NCI-H146 treated with DMSO at 0.1 percent for 48 hours (cell line): ENCODE data around the gene ZBTB7C.

Experiments
- DNase-seq: peaks from one replicate; lab custom pipeline; 2025; ENCODE audit not compliant: unreplicated experiment; lab: John Stamatoyannopoulos, UW

ZBTB7C gene

DNA sequence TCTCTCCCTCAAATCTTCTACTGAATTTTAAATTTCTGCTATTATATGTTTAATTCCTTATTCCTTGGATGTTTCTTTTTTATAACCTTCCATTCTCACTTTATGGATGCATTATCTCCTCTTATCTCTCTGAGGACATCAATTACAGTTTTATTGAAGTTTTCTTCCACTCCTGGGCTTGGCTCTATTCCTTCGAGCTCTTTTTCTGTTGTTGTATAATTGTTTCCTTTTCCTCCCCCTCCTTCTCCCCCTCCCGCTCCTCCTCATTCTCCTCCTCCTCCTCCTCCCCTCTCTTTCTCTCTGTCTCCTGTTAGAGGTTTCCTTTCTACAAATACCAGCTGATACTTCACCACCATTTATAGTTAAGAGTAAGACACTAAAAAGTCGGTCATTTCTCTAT is 209.8 kb downstream of the ZBTB7C start:
- no peak for DNase-seq

DNA sequence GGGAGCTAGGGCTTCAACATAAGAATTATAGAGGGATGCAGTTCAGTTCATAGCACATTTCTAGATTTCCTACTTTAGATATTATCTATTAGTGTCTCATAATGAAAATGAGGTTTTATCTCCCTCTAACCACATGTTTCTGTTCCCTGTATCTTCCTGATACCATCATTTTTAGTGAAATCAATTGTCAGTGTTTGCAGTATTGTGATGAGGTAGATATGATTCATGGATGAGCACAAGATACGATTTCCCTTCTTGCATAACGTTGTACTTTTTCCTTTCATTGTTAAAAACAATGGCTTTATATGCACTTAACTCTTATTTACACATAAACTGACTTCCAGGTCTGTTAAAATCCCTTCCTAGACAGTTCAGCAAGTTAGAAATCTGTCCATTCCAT is 211.4 kb downstream of the ZBTB7C start:
- no peak for DNase-seq

DNA sequence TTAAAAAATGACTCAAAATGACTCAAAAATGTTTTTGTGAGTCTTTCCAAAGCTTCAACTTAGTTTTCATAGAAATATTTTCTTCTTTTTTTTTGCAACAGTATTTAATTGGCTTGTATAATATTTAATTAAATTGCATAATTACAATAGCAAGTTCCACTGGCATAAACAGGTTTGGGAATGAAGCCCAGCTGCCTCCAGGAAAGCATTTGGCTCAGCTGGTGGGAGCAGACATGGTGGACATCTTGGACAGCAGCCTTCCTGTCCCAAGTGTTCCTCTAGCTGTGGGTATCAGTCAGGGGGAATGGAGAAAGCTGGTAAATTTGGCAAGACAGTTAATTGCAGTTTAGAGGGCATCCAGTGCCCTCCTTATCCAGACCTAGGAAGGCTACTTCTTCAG is 213.4 kb downstream of the ZBTB7C start:
- DNase-seq = no peak

DNA sequence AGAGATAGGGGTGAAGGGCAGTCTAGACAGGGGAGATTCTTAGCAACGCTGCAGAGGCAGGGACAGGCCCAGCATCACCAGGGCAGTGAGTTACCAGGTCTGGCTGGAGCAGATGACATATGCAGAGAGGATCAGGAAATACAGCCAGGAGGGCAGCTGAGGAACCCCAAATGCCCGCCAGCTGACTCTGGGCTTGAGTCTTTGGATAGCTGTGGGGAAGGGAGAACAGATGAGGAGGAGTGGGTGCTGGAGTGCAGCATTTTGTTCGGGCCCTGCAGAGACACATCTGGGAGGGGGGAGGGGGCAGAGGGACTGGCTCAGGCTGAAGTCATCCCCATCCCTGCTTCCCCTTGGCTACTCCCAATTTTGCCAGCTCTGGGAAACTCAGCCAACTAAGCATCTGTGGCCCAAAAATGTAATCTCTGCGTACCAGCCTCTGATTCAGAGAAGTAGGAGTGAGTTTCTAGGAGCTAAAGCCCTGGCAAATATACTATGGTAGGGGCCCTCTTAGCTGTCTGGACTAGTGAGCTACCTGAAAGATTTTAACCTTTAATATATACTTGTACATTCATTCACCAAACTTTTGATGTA is 214.5 kb downstream of the ZBTB7C start:
- DNase-seq = no peak

DNA sequence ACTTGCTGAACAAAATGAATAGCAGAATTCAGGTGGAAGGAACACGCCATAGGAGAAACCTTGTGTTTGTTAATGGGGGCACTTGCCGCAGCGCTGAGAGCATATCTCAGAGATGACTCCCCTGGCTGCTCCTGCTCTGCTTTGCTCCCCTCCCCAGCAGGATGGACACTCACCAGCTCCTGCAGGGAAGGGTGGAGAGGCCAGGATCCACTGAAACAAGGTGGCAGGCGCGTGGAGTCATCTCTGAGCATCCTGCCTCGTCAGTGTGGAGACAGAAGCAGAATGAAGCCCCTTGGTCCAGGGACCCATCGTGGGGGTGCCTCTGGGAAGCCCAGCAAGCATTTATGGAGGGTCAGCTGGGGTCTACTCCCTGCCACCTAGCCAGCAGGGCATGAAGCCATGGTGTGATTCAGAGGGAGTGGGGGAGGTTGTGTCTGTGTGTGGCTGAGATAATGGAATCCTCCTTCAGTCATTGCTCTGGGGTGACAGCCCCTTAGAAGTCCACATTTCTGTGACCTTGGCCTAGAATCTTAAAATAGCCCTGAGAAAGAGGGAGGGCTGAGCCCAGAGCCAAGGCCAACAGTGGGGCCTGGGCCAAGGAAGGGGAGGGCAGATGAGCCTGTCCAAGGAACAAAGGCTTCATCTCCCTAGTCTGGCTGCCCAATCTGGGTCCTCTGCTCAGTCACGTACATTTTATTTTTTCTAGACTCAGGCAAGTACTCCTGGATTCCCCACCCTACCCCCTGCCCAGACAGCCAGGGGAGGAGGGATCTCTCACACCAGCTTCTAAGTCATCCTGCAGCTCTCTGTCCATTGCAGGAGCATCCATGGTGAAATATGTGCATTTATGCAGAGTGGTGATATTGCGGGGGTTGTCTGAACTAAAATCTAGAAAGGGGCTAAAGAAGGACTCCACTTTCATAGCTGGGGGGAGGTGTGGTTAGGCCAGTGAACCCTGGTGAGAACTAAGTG is 215.4 kb downstream of the ZBTB7C start:
- DNase-seq = no peak

DNA sequence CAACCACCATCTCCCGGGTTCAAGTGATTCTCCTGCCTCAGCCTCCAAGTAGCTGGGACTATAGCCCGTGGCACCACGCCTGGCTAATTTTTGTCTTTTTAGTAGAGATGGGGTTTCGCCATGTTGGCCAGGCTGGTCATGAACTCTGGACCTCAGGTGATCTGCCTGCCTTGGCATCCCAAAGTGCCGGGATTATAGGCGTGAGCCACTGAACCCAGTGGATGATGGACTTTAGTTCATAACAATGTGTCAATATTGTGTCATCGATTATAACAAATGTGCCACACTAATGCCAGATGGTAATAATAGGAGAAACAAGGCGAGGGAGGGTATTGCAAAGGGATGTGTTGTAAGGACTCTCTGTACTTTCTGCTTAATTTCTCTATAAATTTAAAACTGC is 216.6 kb downstream of the ZBTB7C start:
- no peak for DNase-seq

DNA sequence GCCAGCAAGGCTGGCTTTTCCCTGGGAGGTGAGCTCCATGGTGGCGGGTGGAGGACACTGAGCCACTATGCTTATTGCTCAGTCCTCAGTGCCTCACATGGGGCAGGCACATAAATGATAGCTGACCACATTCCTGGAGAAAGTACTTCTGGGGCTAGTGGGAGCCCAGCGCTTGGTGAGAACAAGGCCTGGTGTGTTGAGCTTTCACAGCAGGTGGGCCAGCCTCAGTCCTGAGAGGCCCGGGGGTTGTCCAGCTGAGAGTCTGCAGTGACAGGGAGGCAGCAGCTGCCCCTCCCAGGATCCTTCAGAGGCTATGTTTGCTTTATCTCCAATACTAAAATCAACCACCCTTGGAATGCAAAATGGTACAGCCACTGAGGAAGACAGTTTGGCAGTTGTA is 217.7 kb downstream of the ZBTB7C start:
- peak; percentile 68 for DNase-seq

DNA sequence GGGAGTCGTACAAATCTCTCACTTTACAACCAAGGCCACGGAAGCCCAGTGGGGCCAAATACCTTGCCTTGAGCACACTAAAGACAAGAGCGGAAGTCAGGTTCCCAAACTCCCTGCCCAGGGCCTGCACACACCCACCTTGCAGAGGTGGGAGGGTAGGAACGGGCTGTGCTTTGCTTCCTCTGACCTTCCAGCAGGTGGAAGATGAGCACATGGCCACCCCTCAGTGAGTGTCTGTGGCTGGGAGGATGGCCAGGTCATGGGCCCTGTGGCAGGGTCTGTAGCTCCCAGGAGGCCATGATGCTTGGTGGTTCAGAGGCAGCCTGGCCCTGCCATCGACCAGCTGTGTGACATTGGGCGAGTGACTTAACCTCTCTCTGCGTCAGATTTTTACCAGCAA is 218.2 kb downstream of the ZBTB7C start:
- DNase-seq = no peak

DNA sequence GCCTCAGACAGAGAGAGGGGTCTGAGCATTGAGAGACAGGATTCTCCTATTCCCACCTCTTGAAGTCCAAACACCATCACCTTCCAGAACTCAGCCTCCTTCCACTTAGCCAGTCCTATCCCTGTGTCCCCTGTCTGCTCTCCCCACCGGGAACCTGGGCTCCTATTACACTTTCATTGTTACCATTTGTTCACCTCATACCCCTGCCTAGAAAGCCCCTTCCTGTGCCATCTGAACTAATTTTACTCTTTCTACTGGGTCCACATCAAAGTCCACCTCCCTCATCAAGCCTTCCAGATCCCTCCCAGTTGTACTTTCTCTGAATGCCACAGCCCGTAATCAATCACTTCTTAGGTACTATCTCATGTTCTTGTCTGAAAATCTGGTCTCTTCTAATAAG is 220.6 kb downstream of the ZBTB7C start:
- no peak for DNase-seq

DNA sequence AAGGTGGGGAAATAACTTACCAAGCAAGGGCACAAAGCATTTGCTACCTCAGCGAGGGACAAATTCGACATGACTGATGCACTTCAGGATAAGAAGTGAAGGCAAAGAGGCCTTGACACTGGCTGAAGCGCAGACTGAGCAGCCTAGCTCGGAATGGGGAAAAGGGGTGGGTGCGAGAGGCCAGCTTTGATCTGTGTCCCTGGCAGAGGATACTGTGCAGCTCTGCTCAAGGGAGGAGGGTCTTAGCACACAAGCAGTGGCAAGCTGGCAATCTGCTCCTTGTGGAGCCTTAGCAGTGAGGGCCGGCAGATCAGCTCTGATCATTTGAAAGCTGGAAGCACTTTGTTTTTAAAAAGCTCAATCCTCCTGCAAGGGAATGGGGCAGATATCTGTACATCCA is 222.3 kb downstream of the ZBTB7C start:
- no peak for DNase-seq

DNA sequence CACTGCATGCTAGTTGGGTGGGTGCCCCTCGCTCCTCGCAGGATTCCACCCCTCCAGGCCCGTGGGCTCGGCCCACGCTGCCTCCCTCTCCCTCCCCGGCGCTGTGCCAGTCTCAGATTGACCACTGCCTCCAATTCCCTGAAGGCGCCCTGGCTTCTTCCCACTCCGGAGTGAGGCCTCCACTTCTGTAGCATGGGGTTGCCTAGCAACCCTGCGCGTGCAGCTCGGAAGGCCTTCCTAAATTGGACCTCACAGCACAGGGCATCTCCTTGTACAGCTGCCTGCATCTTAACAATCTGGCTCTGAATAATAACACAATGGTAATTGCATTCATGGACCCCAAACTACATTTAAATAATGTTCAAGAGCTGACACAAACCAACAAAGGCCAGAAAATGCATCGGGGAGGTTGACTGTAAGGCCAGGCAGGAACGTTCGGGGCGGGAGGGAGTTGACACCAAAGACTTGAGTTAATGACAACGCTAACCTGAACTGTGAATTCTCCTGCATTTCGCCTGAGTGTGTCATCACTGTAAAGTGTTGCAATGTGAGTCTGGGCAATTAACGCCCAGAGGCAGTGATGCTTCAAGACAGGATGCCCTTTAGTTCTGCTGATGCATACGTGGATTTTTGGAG is 222.9 kb downstream of the ZBTB7C start:
- DNase-seq = no peak

DNA sequence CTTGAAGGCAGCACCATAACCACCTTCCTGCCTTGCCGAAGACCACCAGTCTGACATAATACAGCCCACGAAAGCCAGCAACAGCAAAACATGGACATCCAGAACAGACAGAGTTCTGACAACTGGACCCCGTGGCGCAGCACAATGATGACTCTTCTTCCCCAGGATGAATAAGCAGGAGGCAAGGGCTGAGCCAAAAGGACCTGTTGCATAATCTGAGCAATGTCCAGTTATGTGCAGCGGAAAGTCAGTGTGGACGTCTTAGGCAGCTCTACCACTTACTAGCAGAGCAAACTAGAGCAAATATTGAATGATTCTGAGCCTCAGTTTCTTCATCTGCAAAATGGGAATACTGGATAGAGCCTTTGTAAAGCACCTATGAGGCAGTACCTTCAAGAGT is 225.1 kb downstream of the ZBTB7C start:
- DNase-seq = no peak

DNA sequence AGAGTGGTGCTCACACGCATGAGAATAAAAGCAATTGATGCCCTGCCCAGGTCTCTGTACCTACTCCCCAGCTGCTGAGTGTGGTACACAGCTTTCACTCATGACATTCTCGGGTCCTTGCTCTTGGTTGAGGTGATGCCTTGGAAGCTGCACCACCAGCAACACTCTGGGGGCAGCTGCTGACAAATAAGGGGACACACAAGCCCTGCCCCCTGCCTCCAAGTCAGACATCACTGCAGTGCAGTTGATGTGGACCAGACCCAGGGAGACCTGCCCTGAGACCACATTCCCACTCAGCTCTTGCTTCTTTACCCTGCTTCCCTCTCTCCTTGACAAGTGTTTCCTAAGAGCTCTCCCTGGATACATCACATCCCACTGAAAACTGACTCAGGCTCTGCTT is 225.6 kb downstream of the ZBTB7C start:
- no peak for DNase-seq

DNA sequence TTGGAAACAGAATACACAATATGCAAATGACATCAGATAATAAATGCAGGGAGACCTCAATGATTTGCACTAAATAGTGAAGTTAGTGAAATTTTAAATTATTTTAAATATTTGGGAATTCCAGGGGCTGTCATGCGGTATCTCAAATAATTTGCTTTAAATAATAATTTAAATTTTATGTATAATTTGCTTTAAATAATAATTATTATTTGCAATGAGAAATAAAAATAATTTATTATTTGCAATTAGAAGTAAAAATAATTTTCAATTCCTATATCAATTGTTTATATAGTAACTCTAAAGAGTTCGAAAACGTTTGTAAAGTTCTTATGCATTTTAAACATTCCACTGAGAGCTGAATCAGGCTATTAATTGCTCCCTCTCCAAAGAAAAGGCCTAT is 226.4 kb downstream of the ZBTB7C start:
- DNase-seq = no peak

DNA sequence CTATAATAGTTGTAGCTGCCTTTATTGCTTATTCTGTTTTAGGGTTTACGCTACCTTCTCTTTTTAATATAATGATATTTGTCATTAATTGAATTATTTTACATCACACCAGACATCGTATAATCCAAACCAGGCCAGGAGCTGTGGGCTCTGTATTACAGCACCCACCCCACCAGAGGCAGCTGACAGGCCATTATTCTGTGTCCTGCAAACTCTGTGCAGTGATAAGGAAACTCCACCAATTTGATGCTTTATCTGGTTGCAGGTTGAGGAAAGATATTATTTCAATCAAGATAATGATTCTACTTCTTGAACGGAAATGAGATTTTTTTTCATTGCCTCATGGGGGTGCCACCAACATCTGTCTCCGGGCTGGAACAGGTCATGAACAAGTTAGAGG is 227.3 kb downstream of the ZBTB7C start:
- DNase-seq = no peak

DNA sequence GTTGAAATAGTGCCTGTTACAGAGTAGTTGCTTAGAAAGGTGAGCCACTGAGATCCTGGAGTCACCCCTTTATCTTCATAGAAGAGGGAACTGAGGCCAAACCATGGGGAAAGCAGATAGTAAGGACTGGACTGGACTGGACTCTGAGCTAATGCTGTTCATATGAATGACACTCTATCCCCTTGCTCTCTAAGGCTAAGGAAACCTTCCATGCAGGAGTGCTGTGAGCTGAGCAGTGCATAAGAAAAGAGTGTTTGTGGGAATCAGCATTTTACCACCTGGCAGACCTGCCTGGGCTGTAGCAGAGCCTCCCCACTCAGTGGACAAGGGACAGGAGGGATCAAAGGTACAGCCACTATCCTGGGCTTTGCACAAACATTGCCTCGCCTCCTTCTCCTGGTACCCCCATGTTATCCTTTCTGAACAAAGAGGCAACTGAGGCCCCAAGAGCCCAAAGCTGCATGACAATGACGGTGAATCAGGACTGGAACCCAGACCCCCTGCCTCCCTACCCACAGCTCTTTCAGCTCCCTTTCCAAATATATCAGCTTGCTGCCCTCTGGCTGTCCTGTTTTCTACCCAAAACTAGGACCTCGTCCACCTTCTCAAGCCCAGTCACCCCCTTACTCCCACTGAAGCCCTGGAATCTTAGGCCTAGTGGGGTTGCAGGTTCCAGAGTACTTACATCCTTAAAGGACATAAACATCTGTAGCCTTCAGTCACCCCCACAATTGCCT is 227.9 kb downstream of the ZBTB7C start:
- no peak for DNase-seq

DNA sequence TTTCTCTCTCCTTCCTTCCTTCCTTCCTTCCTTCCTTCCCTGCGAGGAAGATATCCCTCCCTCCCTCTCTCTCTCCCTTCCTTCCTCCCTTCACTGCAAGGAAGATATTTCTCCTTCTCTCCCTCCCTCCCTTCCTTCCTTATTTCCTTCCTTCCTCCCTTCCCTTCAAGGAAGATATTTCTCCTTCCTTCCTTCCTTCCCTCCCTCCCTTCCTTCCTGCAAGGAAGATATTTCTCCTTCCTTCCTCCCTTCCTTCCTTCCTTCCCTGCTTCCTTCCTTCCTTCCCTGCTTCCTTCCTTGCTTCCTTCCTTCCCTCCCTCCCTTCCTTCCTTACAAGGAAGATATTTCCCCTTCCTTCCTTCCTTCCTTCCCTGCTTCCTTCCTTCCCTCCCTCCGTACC is 229.5 kb downstream of the ZBTB7C start:
- no peak for DNase-seq

DNA sequence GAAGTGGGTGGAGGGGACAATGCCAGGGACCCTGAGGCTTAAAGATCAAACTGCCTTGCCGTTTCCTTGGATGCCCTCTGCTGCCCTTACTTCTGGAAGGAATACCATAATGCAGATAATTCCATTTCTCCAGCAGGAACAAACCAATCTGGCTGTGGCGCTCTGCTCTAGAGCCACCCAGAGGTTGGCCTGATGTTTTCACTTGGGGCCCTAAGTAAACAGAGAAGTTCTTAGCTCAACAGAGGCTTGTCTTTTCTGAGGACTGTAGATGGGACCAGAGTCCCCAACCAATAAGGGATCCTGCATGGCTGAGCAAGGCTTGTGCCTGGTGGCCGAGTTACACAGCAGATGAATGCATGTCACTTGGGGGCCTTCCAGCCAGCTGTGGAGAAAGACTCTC is 230.2 kb downstream of the ZBTB7C start:
- DNase-seq = no peak

DNA sequence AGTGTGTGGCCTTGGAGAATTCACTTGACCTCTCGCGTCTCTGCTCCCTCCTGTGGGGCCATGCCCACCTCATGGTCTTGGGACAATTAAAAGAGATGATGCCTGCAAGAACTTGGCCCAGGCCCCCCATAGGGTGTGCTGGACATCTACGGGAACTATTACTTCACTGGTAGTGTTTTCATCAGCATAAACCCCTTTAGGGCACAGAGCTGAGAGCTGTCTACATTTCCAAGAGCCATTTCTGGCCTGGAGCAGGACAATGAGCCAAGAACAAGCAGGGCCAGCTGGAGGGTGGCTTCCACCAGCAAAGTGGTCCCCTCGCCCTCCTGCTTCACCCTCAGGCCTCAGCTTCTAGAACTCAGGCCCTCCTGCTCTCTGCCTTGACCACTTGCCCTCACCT is 232.3 kb downstream of the ZBTB7C start:
- no peak for DNase-seq

DNA sequence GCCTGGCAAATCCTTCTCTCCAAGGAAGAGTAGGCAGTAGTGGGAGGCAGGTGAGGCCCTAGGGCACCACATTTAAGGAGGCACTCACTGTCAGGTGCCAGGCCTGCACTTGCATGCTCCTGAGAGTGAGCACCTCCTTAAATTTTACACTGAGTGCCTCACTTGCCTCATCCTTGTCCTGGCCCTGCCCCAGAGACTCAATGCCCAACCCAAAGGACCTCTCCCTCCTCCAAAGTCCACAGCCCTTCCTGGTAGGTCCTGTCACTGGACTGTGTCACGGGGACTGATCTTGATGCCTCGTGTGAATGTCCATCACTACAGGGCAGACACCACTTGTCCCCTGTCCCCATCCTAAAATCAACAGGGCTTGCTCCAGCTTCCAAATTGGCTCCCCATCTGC is 235.6 kb downstream of the ZBTB7C start:
- no peak for DNase-seq

DNA sequence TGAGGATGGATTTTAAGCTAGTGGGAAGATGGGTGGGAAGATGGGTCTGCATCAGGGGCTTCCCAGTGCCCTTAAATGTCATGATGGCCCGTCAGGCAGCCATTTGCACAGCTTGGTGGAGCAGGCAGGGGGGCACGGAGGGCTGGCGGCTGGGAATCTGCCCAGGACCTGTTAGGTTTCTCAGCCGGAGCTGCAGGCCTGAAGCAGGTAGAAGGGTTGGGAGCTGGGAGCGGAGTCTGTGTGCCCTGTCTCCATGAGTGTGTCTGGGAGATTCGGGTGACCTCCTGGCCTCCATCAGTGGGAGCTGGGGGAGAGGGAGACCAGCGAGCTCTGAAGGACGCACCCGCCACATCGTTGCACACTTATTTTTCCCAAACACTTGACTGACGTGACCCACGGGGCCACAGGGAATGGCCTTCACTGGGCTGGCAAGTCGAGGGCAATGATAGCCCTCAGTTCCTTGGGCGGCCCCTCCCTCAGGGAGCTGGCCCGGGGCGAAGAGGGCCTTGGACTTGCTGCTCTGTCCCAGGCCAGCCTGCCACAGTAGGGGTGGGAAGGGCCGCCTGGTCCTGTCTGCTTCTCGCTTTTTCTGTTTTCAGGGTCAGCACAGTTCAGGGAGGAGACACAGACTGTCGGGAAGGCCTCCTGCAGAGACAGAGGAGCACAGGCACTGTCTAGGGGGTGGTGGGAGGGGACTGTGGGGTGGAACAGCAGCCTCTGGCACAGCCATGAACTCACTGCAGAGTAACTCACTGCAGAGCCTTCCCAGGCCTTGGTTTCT is 236.8 kb downstream of the ZBTB7C start:
- DNase-seq = no peak
